RPMI7951 (cell line): Measurements from ENCODE around the gene CIBAR2. TPM values are rescaled to one million over a fixed set of nuclear protein-coding genes. Genes with fewer than 3 reads are reported as not detected.
"Not testable (repeated sequence)": the region's sequence is repeated elsewhere in the genome, so short reads cannot be mapped to it uniquely, and the experiment has no call there.

ENCODE experiments used
- DNase-seq: peaks from one replicate; pipeline ENCODE4 v3.0.0-alpha.2; 2012; ENCODE audit warnings: low read depth
- total RNA-seq: library from RNA; depleted of rRNA; stranded (reverse); fragments of >200 nt; shearing (Covaris generic); gene quantifications from 2 replicates; pipeline ENCODE4 v1.2.3, GENCODE V29; 2014

CIBAR2 gene
- total RNA-seq, 1 experiment from 2014 or later: not detected

GRCh38 chr16:85128079-85128837 is 16.0 kb upstream of the CIBAR2 start:
- DNase-seq: no peak

- DNase-seq: no peak
These were observed 15.1 kb upstream of the CIBAR2 start for GRCh38 chr16:85127379-85127723.

GRCh38 chr16:85126705-85127378 is 14.6 kb upstream of the CIBAR2 start:
- DNase-seq: peak; percentile 84

- DNase-seq: no peak
These were observed 14.1 kb upstream of the CIBAR2 start for GRCh38 chr16:85126394-85126704.

GRCh38 chr16:85125570-85126393 is 13.5 kb upstream of the CIBAR2 start:
- no peak for DNase-seq

- no peak for DNase-seq
These were observed 12.5 kb upstream of the CIBAR2 start for GRCh38 chr16:85124636-85125346.

- DNase-seq: peak; percentile 65
These were observed 11.8 kb upstream of the CIBAR2 start for GRCh38 chr16:85123891-85124635.

- not testable (repeated sequence) for DNase-seq
These were observed 11.2 kb upstream of the CIBAR2 start for GRCh38 chr16:85123441-85123840.

GRCh38 chr16:85120006-85120340 is 7.7 kb upstream of the CIBAR2 start:
- no peak for DNase-seq

GRCh38 chr16:85117418-85117817 is 5.1 kb upstream of the CIBAR2 start:
- no peak for DNase-seq

GRCh38 chr16:85114909-85115567 is 2.8 kb upstream of the CIBAR2 start:
- DNase-seq: peak; percentile 68

- no peak for DNase-seq
These were observed 1.6 kb upstream of the CIBAR2 start for GRCh38 chr16:85113913-85114312.

GRCh38 chr16:85113168-85113733 is 979 bp upstream of the CIBAR2 start:
- DNase-seq: no peak

- no peak for DNase-seq
These were observed 1.1 kb downstream of the CIBAR2 start for GRCh38 chr16:85111184-85111583.

- DNase-seq: no peak
These were observed 2.2 kb downstream of the CIBAR2 start for GRCh38 chr16:85110105-85110504.

- no peak for DNase-seq
These were observed 4.7 kb downstream of the CIBAR2 start for GRCh38 chr16:85107532-85107931.

GRCh38 chr16:85107083-85107482 is 5.2 kb downstream of the CIBAR2 start:
- DNase-seq: no peak

- DNase-seq: no peak
These were observed 6.8 kb downstream of the CIBAR2 start for GRCh38 chr16:85105475-85105874.

GRCh38 chr16:85104821-85105391 is 7.4 kb downstream of the CIBAR2 start:
- DNase-seq: no peak

- no peak for DNase-seq
These were observed 8.1 kb downstream of the CIBAR2 start for GRCh38 chr16:85104147-85104546.
